ENCODE data around the gene P2RX4. TPM values are rescaled to one million over a fixed set of nuclear protein-coding genes. Genes with fewer than 3 reads are reported as not detected.
A peak's percentile ranks its signal among the peaks of the same experiment; 100 is the strongest.

P2RX4 gene
- total and polyA plus RNA-seq, 9 of the 15 experiments (the other 6 are each of a cell fraction or from before 2014, with no cell fraction given): 6.6 to 21.5 (median 11.7) TPM

- TF ChIP-seq SRSF7 (optimal IDR thresholded peaks at IDR 0.05; ENCODE audit: low read depth, low read length) (no peak), E2F1 (CRISPR knock-in tag; IDR thresholded peaks at IDR 0.05) (peak; percentile 85; the same call in 1 of the 2 replicates), JUN (IDR thresholded peaks at IDR 0.05; ENCODE audit: borderline replicate concordance, low read depth, low read length) (peak; percentile 3; the same call in 1 of the 2 replicates), JUN (CRISPR knock-in tag; IDR thresholded peaks at IDR 0.05; ENCODE audit: borderline replicate concordance) (peak; percentile 78; the same call in 1 of the 2 replicates), BRF1 (IDR thresholded peaks at IDR 0.05; ENCODE audit: borderline replicate concordance, extremely low read depth, insufficient read length) (no peak), TARDBP (IDR thresholded peaks at IDR 0.05) (no peak), HNRNPLL (IDR thresholded peaks at IDR 0.05; ENCODE audit: low read depth, low read length, poor library complexity, severe bottlenecking) (no peak), XRCC3 (IDR thresholded peaks at IDR 0.05) (no peak), BACH1 (tag; IDR thresholded peaks at IDR 0.05) (no peak), HDAC3 (IDR thresholded peaks at IDR 0.05; ENCODE audit: borderline replicate concordance, partially characterized antibody) (no peak), ETS2 (tag; IDR thresholded peaks at IDR 0.05; ENCODE audit: borderline replicate concordance, poor library complexity, severe bottlenecking) (no peak), STAT5B (CRISPR knock-in tag; IDR thresholded peaks at IDR 0.05) (no peak), NELFE (IDR thresholded peaks at IDR 0.05; ENCODE audit: insufficient read depth, insufficient read length) (no peak), TAF9B (IDR thresholded peaks at IDR 0.05; ENCODE audit: partially characterized antibody) (no peak), HDAC8 (tag; IDR thresholded peaks at IDR 0.05) (0 out of 2 replicates have a peak, but pooled peaks have one; percentile 62), HOXB6 (CRISPR knock-in tag; IDR thresholded peaks at IDR 0.05; ENCODE audit: borderline replicate concordance) (no peak), ATF7 (IDR thresholded peaks at IDR 0.05) (peak; percentile 92), CHD2 (IDR thresholded peaks at IDR 0.05; ENCODE audit: low read depth, low read length) (no peak), RBM22 (IDR thresholded peaks at IDR 0.05; ENCODE audit: low read depth, low read length, poor library complexity, severe bottlenecking) (no peak), PHF20 (IDR thresholded peaks at IDR 0.05; ENCODE audit: partially characterized antibody) (peak; percentile 66), MAFG (tag; conservative IDR thresholded peaks at IDR 0.05) (no peak), DDX20 (tag; IDR thresholded peaks at IDR 0.05; ENCODE audit: low read depth) (no peak), ZNF253 (CRISPR knock-in tag; conservative IDR thresholded peaks at IDR 0.05) (no peak)
- TF ChIP-seq, protein P1, sequence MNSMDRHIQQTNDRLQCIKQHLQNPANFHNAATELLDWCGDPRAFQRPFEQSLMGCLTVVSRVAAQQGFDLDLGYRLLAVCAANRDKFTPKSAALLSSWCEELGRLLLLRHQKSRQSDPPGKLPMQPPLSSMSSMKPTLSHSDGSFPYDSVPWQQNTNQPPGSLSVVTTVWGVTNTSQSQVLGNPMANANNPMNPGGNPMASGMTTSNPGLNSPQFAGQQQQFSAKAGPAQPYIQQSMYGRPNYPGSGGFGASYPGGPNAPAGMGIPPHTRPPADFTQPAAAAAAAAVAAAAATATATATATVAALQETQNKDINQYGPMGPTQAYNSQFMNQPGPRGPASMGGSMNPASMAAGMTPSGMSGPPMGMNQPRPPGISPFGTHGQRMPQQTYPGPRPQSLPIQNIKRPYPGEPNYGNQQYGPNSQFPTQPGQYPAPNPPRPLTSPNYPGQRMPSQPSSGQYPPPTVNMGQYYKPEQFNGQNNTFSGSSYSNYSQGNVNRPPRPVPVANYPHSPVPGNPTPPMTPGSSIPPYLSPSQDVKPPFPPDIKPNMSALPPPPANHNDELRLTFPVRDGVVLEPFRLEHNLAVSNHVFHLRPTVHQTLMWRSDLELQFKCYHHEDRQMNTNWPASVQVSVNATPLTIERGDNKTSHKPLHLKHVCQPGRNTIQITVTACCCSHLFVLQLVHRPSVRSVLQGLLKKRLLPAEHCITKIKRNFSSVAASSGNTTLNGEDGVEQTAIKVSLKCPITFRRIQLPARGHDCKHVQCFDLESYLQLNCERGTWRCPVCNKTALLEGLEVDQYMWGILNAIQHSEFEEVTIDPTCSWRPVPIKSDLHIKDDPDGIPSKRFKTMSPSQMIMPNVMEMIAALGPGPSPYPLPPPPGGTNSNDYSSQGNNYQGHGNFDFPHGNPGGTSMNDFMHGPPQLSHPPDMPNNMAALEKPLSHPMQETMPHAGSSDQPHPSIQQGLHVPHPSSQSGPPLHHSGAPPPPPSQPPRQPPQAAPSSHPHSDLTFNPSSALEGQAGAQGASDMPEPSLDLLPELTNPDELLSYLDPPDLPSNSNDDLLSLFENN (IDR thresholded peaks at IDR 0.05; ENCODE audit: low read depth in 2 of 2, low read length in 2 of 2): peak in 1 of 2 experiments; percentile 11; a peak in 1 of 4 replicates
Observed at GRCh38 chr12:121209624-121210572, at the start of gene P2RX4 (continued).
